ENCODE results near the gene UTP18.

DNA sequence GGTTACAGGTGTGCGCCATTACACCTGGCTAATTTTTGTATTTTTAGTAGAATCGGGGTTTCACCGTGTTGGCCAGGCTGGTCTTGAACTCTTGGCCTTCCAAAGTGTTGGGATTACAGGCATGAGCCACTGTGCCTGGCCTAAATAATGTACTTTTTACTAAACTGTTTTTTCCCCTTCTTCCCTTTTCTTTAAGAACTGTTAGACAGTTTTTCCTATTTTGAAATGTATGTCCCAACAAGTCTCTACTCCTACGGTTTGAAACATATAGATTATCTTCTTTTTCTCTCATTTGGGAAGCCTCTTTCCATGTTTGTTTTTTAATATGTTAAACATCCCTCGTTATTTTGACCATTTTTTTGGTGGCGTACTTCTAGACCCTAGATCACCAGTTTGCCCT, 9.6 kb downstream of the UTP18 start:
- TF ChIP-seq, protein P1, sequence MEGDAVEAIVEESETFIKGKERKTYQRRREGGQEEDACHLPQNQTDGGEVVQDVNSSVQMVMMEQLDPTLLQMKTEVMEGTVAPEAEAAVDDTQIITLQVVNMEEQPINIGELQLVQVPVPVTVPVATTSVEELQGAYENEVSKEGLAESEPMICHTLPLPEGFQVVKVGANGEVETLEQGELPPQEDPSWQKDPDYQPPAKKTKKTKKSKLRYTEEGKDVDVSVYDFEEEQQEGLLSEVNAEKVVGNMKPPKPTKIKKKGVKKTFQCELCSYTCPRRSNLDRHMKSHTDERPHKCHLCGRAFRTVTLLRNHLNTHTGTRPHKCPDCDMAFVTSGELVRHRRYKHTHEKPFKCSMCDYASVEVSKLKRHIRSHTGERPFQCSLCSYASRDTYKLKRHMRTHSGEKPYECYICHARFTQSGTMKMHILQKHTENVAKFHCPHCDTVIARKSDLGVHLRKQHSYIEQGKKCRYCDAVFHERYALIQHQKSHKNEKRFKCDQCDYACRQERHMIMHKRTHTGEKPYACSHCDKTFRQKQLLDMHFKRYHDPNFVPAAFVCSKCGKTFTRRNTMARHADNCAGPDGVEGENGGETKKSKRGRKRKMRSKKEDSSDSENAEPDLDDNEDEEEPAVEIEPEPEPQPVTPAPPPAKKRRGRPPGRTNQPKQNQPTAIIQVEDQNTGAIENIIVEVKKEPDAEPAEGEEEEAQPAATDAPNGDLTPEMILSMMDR (conservative IDR thresholded peaks at IDR 0.05; ENCODE audit: low read depth, low read length) = no peak
- TF ChIP-seq EZH2phosphoT487 (IDR thresholded peaks at IDR 0.05; ENCODE audit: borderline replicate concordance, low read length) (no peak), EZH2 (IDR thresholded peaks at IDR 0.05; ENCODE audit: low read length, unreplicated experiment) (no peak)
